HG03575 (cell line): ENCODE results near the gene CRYBA4.

Experiments
- ATAC-seq: cut with Tn5 transposase; IDR thresholded peaks from one replicate; pipeline ENCODE4 v1.9.1; 2021; ENCODE audit not compliant: unreplicated experiment, insufficient number of reproducible peaks, low FRiP score; ENCODE audit errors: extremely low read depth

The CRYBA4 gene

GRCh38 chr22:26621663-26622062 is at the start of gene CRYBA4:
Gene CRYBA4, plus strand, starts transcription at chr22:26621963. Its CDS starts 634 bp downstream, at chr22:26622597.
- ATAC-seq = no peak

- ATAC-seq = no peak
These were observed 48.6 kb upstream of the CRYBA4 start for GRCh38 chr22:26573026-26573662.

GRCh38 chr22:26574001-26574723 is 47.6 kb upstream of the CRYBA4 start:
- no peak for ATAC-seq

GRCh38 chr22:26576026-26576680 is 45.6 kb upstream of the CRYBA4 start:
- ATAC-seq = no peak

- no peak for ATAC-seq
These were observed 44.7 kb upstream of the CRYBA4 start for GRCh38 chr22:26577081-26577480.

- ATAC-seq = no peak
These were observed 42.4 kb upstream of the CRYBA4 start for GRCh38 chr22:26579331-26579886.

- no peak for ATAC-seq
These were observed 41.4 kb upstream of the CRYBA4 start for GRCh38 chr22:26580240-26580962.

- ATAC-seq = no peak
These were observed 40.7 kb upstream of the CRYBA4 start for GRCh38 chr22:26581026-26581425.

- ATAC-seq = no peak
These were observed 40.1 kb upstream of the CRYBA4 start for GRCh38 chr22:26581633-26582168.

GRCh38 chr22:26584010-26584409 is 37.8 kb upstream of the CRYBA4 start:
- ATAC-seq = no peak

- no peak for ATAC-seq
These were observed 36.5 kb upstream of the CRYBA4 start for GRCh38 chr22:26585104-26585790.

- no peak for ATAC-seq
These were observed 35.0 kb upstream of the CRYBA4 start for GRCh38 chr22:26586556-26587325.

GRCh38 chr22:26587991-26588613 is 33.7 kb upstream of the CRYBA4 start:
- ATAC-seq = no peak

GRCh38 chr22:26588729-26589366 is 32.9 kb upstream of the CRYBA4 start:
- no peak for ATAC-seq

GRCh38 chr22:26589367-26589844 is 32.4 kb upstream of the CRYBA4 start:
- ATAC-seq = no peak

- ATAC-seq = no peak
These were observed 31.7 kb upstream of the CRYBA4 start, which contains the start of gene TPST2 for GRCh38 chr22:26589845-26590736. Gene TPST2, minus strand, starts transcription at chr22:26590132. Its CDS starts 48,502 bp downstream, at chr22:26541630.
